K562 (cell line): ENCODE measurements around the gene GAPVD1. TPM values are rescaled to one million over a fixed set of nuclear protein-coding genes. Genes with fewer than 3 reads are reported as not detected.

Source experiments
- ARID2 ChIP-seq: fragments of 450-650 bp; IDR thresholded peaks from 2 replicates; pipeline ENCODE4 v1.6.1; 2017; ENCODE audit warnings: antibody characterized with exemption, mild to moderate bottlenecking
- ATF3 ChIP-seq, 2 experiments: fragments of 450-650 bp in 1 of 2; sonication (generic) in 1 of 2; formaldehyde crosslinking in 1 of 2; IDR thresholded peaks in 1 of 2; conservative IDR thresholded peaks in 1 of 2; 2 replicates each; pipeline versions ENCODE4 v1.6.1 to v1.8.1; 2016 to 2023; ENCODE audit warnings: mild to moderate bottlenecking in 2 of 2, moderate library complexity in 2 of 2, inconsistent platforms in 1 of 2, missing genetic modification reagents in 1 of 2
- C11orf30 ChIP-seq: fragments of 450-650 bp; IDR thresholded peaks from 2 replicates; pipeline ENCODE4 v1.6.1; 2016; ENCODE audit warnings: low read depth, mild to moderate bottlenecking
- CREB1 ChIP-seq, 2 experiments: sonication (generic) in 1 of 2; formaldehyde crosslinking in 1 of 2; IDR thresholded peaks; 2 replicates each; pipeline versions ENCODE4 v1.6.1 to v1.8.0; 2012 to 2022; ENCODE audit warnings: inconsistent platforms in 1 of 2, mild to moderate bottlenecking in 1 of 2, missing genetic modification reagents in 1 of 2, moderate library complexity in 1 of 2
- ETV1 ChIP-seq: fragments of 450-650 bp; conservative IDR thresholded peaks from 2 replicates; pipeline ENCODE4 v1.6.1; 2016; ENCODE audit warnings: missing genetic modification characterization, control low read depth, low read depth, missing compliant biosample characterization
- KLF10 ChIP-seq: fragments of 250-450 bp; sonication (Bioruptor Pico); IDR thresholded peaks from 2 replicates; pipeline ENCODE4 v1.6.1; 2021; ENCODE audit warnings: matching md5 sums
- KLF16 ChIP-seq: IDR thresholded peaks from 2 replicates; pipeline ENCODE4 v1.6.1; 2016; ENCODE audit warnings: antibody characterized with exemption
- MNT ChIP-seq, 2 experiments: fragments of 450-650 bp; conservative IDR thresholded peaks; 2 replicates each; pipeline ENCODE4 v1.6.1; 2017; ENCODE audit warnings: mild to moderate bottlenecking in 2 of 2, moderate library complexity in 2 of 2
- NFATC3 ChIP-seq: fragments of 450-650 bp; IDR thresholded peaks from 2 replicates; pipeline ENCODE4 v1.6.1; 2017; ENCODE audit warnings: mild to moderate bottlenecking
- OTX1 ChIP-seq: fragments of 450-650 bp; formaldehyde crosslinking; IDR thresholded peaks from 2 replicates; pipeline ENCODE4 v1.4.0; 2022; ENCODE audit warnings: mild to moderate bottlenecking
- SMARCA4 ChIP-seq: fragments of 450-650 bp; IDR thresholded peaks from 2 replicates; pipeline ENCODE4 v1.6.1; 2016
- THRB ChIP-seq: fragments of 450-650 bp; formaldehyde crosslinking; conservative IDR thresholded peaks from 2 replicates; pipeline ENCODE4 v1.4.0; 2022; ENCODE audit warnings: mild to moderate bottlenecking, missing genetic modification characterization
- TRIM28 ChIP-seq: fragments of 450-650 bp; IDR thresholded peaks from 2 replicates; pipeline ENCODE4 v1.6.1; 2017
- UBTF ChIP-seq, 2 experiments: IDR thresholded peaks; 2 replicates each; pipeline ENCODE4 v1.6.1; 2012; ENCODE audit warnings: improper control_type of control experiment in 2 of 2, low read depth in 2 of 2, low read length in 2 of 2, borderline replicate concordance in 1 of 2
- ZMIZ1 ChIP-seq, 2 experiments: fragments of 150-350 bp in 1 of 2; IDR thresholded peaks; 2 replicates each; pipeline ENCODE4 v1.6.1; 2012 to 2016; ENCODE audit warnings: low read depth in 2 of 2, low read length in 2 of 2, mild to moderate bottlenecking in 1 of 2, moderate library complexity in 1 of 2
- ZNF24 ChIP-seq: fragments of 450-650 bp; IDR thresholded peaks from 2 replicates; pipeline ENCODE4 v1.6.1; 2016
- ZNF436 ChIP-seq: fragments of 250-450, 450-650 bp; sonication (Bioruptor Pico); formaldehyde crosslinking; IDR thresholded peaks from 2 replicates; pipeline ENCODE4 v1.7.0; 2020; ENCODE audit warnings: mild to moderate bottlenecking
- ZNF444 ChIP-seq: fragments of 250-450 bp; sonication (Bioruptor Pico); IDR thresholded peaks from 2 replicates; pipeline ENCODE4 v1.4.0; 2020; ENCODE audit warnings: mild to moderate bottlenecking, moderate library complexity
- ZNF668 ChIP-seq: fragments of 250-450 bp; sonication (Bioruptor Pico); IDR thresholded peaks from 2 replicates; pipeline ENCODE4 v1.8.0; 2022; ENCODE audit warnings: mild to moderate bottlenecking, inconsistent platforms
- polyA plus RNA-seq, 8 experiments: library from polyadenylated mRNA; depleted of rRNA in 4 of 8; stranded (reverse) in 5 of 8; unstranded in 3 of 8; fragments of >200 nt; fragmentation: Nextera tagmentation in 2 of 8; fragmentation: Illumina TruSeq in 1 of 8; extraction: Ambion mirVana in 2 of 8; extraction: Trizol in 1 of 8; gene quantifications; 2 replicates each; pipeline versions ENCODE4 v1.2.1 to v1.2.3, GENCODE V29; 2011 to 2014; ENCODE audit warnings: inconsistent platforms in 1 of 8, missing spikeins in 1 of 8
- total RNA-seq, 7 experiments: library from RNA; depleted of rRNA in 6 of 7; stranded (reverse); fragments of >200 nt in 6 of 7; fragmentation: Illumina TruSeq in 2 of 7; extraction: Trizol in 2 of 7; gene quantifications; 2 replicates each; pipeline versions ENCODE4 v1.2.1 to v1.2.3, GENCODE V29; 2011 to 2021; ENCODE audit warnings: low replicate concordance in 1 of 7

The GAPVD1 gene
- total and polyA plus RNA-seq, 9 of the 15 experiments (the other 6 are each of a cell fraction or from before 2014, with no cell fraction given): 9.5 to 66.1 (median 45.5) TPM

- TF ChIP-seq UBTF (IDR thresholded peaks at IDR 0.05; ENCODE audit: borderline replicate concordance in 1 of 2, low read depth in 2 of 2, low read length in 2 of 2): no peak
- no peak for TF ChIP-seq ARID2
- TF ChIP-seq ZNF24: peak; percentile 81
- TF ChIP-seq CREB1 (IDR thresholded peaks at IDR 0.05): peak; percentile 86
- 0 out of 2 replicates have a peak, but pooled peaks have one; percentile 3 for TF ChIP-seq CREB1 (CRISPR knock-in tag; IDR thresholded peaks at IDR 0.05)
- peak in 1 of 2 experiments; percentile 100; a peak in 2 of 4 replicates for TF ChIP-seq ZMIZ1 (IDR thresholded peaks at IDR 0.05; ENCODE audit: low read depth in 2 of 2, low read length in 2 of 2)
- TF ChIP-seq OTX1 (CRISPR knock-in tag): 0 out of 2 replicates have a peak, but pooled peaks have one; percentile 35
- TF ChIP-seq NFATC3: peak; percentile 86
- TF ChIP-seq ATF3 (IDR thresholded peaks at IDR 0.05): peak; percentile 82
- peak; percentile 73 for TF ChIP-seq ATF3 (CRISPR knock-in tag; conservative IDR thresholded peaks at IDR 0.05)
- TF ChIP-seq C11orf30: no peak; the same call in 1 of the 2 replicates
- peak; percentile 87 for TF ChIP-seq THRB (CRISPR knock-in tag)
- peak; percentile 49; the same call in 1 of the 2 replicates for TF ChIP-seq ETV1 (tag)
- TF ChIP-seq TRIM28: peak; percentile 8; the same call in 1 of the 2 replicates
- peak; percentile 100 for TF ChIP-seq KLF16
- no peak for TF ChIP-seq KLF10 (CRISPR knock-in tag)
- TF ChIP-seq ZNF668 (CRISPR knock-in tag): peak; percentile 29; the same call in 1 of the 2 replicates
- peak; percentile 87 to 93 for TF ChIP-seq MNT (conservative IDR thresholded peaks at IDR 0.05)
- TF ChIP-seq ZNF444: peak; percentile 76; the same call in 1 of the 2 replicates
- TF ChIP-seq ZNF436 (CRISPR knock-in tag): 0 out of 2 replicates have a peak, but pooled peaks have one; percentile 19
- peak; percentile 100 for TF ChIP-seq SMARCA4
These were observed 23.2 kb downstream of the GAPVD1 start (continued) for GRCh38 chr9:125284855-125285254.
